HFF-Myc (cell line): ENCODE data around the gene TMTC4.
A peak's percentile ranks its signal among the peaks of the same experiment; 100 is the strongest.
"Not testable (repeated sequence)": the region's sequence is repeated elsewhere in the genome, so short reads cannot be mapped to it uniquely, and the experiment has no call there.

Source experiments
- DNase-seq: peaks from one replicate; pipeline ENCODE4 v3.0.0-alpha.2; 2011; ENCODE audit warnings: low read depth; ENCODE audit errors: extremely low read depth
- H3K4me3 ChIP-seq: replicated peaks from 2 replicates; pipeline ENCODE4 v1.5.1; 2011; ENCODE audit warnings: low read depth, mild to moderate bottlenecking, control low read depth, low read length
- TF ChIP-seq, protein P1 (sequence below): IDR thresholded peaks from 2 replicates; pipeline ENCODE4 v1.5.1; 2012; ENCODE audit warnings: mild to moderate bottlenecking, low read depth, low read length, control low read depth; ENCODE audit errors: missing control alignments

Gene TMTC4

DNA sequence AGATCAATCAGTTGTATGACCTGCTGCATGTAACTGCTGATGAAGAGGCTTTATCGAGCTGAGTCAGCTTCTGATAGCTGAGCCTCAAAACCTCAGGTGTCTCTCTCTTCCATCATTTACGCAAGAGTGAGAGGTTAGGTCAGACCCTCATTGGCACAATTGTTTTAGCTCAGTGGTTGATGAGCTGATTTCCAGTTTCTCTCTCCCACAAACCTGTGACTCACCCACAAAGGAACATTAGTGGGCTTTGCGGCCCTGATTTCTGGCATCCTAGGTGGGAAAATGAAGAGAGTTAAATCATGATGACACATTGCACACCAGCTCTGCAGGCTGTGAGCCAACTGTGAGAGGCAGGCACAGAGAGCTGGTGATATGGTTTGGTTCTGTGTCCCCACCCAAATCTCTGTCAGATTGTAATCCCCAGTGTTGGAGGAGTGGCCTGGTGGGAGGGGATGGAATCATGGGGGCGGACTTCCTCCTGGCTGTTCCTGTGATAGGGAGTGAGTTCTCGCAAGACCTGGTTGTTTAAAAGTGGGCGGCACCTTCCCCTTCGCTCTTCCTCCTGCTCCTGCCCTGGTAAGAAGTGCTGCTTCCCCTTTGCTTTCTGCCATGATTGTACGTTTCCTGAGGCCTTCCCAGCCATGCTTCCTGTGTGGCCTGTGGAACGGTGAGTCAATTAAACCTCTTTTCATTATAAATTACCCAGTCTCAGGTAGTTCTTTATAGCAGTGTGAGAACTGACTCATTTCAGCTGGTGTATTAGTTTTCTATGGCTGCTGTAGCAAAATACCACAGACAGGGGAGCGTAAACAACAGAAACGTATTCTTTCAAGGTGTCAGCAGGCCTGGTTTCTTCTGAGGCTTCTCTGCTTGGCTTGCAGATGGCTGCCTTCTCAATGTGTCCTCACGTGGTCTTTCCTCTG, 33.5 kb upstream of the TMTC4 start:
- no peak for DNase-seq
- no peak overlapping the region for H3K4me3 ChIP-seq
- TF ChIP-seq, protein P1, sequence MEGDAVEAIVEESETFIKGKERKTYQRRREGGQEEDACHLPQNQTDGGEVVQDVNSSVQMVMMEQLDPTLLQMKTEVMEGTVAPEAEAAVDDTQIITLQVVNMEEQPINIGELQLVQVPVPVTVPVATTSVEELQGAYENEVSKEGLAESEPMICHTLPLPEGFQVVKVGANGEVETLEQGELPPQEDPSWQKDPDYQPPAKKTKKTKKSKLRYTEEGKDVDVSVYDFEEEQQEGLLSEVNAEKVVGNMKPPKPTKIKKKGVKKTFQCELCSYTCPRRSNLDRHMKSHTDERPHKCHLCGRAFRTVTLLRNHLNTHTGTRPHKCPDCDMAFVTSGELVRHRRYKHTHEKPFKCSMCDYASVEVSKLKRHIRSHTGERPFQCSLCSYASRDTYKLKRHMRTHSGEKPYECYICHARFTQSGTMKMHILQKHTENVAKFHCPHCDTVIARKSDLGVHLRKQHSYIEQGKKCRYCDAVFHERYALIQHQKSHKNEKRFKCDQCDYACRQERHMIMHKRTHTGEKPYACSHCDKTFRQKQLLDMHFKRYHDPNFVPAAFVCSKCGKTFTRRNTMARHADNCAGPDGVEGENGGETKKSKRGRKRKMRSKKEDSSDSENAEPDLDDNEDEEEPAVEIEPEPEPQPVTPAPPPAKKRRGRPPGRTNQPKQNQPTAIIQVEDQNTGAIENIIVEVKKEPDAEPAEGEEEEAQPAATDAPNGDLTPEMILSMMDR, result no peak

DNA sequence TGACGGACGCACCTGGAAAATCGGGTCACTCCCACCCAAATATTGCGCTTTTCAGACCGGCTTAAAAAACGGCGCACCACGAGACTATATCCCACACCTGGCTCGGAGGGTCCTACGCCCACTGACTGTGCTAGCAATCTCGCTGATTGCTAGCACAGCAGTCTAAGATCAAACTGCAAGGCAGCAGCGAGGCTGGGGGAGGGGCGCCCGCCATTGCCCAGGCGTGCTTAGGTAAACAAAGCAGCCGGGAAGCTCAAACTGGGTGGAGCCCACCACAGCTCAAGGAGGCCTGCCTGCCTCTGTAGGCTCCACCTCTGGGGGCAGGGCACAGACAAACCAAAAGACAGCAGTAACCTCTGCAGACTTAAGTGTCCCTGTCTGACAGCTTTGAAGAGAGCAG, 23.7 kb upstream of the TMTC4 start:
- DNase-seq, H3K4me3 ChIP-seq: not testable (repeated sequence)

DNA sequence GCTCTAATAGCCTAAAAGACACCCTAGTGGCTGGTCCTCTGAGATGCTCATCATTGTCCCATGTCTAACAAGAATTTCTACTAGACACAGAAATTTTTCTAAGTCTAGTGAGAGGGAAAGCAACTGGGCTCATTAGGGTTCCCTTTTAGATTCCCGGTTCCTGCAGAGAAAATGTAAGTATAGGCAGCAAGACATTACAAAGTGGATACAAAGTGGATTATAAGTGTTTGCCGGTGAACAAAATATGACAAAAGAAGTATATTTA, 20.8 kb upstream of the TMTC4 start:
- DNase-seq, result no peak
- TF ChIP-seq, protein P1, result no peak
- H3K4me3 ChIP-seq, result no peak overlapping the region

DNA sequence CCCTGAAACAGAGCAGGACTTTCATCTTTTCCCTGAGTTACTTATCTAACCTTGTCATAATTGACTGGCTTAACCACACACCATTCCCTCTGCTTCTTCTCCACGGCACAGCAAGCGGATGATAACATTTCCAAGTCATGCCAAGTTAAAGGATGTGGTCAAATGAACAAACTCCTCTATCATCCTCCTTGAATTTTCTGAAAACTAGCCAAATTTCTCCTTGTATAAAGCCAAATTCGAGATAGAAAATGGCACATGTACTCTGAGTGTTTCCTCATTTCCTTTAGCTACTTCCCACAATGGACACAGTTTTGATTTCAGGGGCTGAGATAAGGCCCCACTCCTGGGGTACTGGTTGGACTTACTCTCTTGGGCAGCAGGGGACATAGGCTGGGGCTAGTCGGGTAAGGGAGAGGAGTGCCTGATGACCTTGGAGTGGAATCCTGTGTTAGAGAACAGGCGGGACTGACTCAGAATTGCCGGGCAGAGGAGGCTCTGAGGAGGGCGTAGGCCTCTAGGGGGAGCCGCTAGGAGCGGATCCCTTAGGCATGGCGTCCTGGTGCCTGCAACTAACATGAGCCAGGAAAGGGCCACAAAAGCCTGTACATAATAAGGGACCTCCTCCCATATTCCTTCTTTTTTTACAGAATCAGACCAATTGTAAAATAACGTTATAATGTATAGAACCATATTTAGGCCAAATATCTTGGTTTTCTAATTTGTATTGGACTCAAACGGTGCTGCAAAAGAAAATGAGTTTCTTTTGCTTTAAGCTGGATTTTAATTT, 20.3 kb upstream of the TMTC4 start:
- H3K4me3 ChIP-seq, result no peak overlapping the region
- TF ChIP-seq, protein P1, result peak; percentile 76
- DNase-seq, result no peak

DNA sequence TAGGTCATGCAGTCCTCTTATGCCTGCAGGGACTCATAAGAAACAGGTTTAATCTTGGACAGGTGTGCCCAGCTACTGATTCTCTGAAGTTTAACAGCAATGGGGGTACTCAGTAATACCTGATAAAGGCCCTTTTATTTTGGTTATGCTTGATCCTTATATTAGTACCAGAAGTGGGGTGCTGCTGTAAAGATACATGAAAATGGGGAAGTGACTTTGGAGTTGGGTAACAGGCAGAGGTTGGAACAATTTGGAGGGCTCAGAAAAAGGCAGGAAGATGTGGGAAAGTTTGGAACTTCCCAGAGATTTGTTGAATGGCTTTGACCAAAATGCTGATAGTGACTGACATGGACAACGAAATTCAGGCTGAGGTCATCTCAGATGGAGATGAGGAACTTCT, 14.6 kb upstream of the TMTC4 start:
- H3K4me3 ChIP-seq, result no peak overlapping the region
- DNase-seq, result no peak
- TF ChIP-seq, protein P1, result no peak

DNA sequence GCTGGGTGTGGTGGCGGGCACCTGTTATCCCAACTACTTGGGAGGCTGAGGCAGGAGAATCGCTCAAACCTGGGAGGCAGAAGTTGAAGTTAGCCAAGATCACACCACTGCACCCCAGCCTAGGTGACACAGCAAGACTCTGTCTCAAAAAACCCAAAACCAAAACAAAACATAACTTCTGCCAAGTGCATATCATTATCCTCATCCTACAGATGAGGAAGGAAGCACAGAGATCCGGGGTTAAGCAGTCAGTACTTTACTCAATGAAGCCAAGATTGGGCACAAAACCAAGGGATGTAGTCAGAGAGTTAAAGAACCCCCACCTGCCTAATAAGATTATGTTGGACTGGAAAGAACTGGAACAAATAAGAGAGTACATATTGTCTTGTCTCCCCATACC, 5.5 kb upstream of the TMTC4 start:
- no peak overlapping the region for H3K4me3 ChIP-seq
- TF ChIP-seq, protein P1, result no peak

DNA sequence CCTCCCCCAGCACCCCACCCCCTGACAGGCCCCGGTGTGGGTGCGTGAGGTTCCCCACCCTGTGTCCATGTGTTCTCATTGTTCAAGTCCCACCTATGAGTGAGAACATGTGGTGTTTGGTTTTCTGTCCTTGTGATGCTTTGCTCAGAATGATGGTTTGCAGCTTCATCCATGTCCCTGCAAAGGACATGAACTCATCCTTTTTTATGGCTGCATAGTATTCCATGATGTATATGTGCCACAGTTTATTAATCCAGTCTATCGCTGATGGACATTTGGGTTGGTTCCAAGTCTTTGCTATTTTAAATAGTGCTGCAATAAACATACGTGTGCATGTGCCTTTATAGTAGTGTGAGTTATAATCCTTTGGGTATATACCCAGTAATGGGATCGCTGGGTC, 2.5 kb upstream of the TMTC4 start:
- DNase-seq, H3K4me3 ChIP-seq: not testable (repeated sequence)

More for the DNA sequence above, 5.5 kb upstream of the TMTC4 start:
- DNase-seq, result no peak
